CD4-positive, alpha-beta memory T cell (primary cell): ENCODE measurements around the gene GRM4. TPM values are rescaled to one million over a fixed set of nuclear protein-coding genes. Genes with fewer than 3 reads are reported as not detected.
A peak's percentile ranks its signal among the peaks of the same experiment; 100 is the strongest.

Experiments
- CTCF ChIA-PET: fragments of 350-600 bp; sonication (Branson Sonifier 250); formaldehyde crosslinking; loops from one replicate; lab custom pipeline; 2021; ENCODE audit warnings: inconsistent platforms; ENCODE audit not compliant: partially characterized antibody; lab: Charles Lee
- POLR2A ChIA-PET: fragments of 350-600 bp; sonication (Branson Sonifier 250); formaldehyde crosslinking; loops from one replicate; lab custom pipeline; 2021; ENCODE audit not compliant: partially characterized antibody; lab: Charles Lee
- DNase-seq, 5 donors: peaks; one replicate each; pipeline versions ENCODE4 v3.0.0 to v3.0.0-alpha.2; 2020 to 2022; ENCODE audit warnings: mixed read lengths in 1 of 5
- H3K27ac ChIP-seq: one replicate; pipeline ENCODE4 v1.7.0; 2013; ENCODE audit warnings: low read depth, low read length
- H3K27me3 ChIP-seq: 2 replicates; pipeline ENCODE4 v1.7.0; 2013; ENCODE audit warnings: mild to moderate bottlenecking, low read length, moderate library complexity; ENCODE audit not compliant: insufficient read depth
- H3K36me3 ChIP-seq: 2 replicates; pipeline ENCODE4 v1.7.0; 2013; ENCODE audit warnings: mild to moderate bottlenecking, low read length, moderate library complexity; ENCODE audit not compliant: insufficient read depth
- H3K4me1 ChIP-seq: 2 replicates; pipeline ENCODE4 v1.7.0; 2013; ENCODE audit warnings: mild to moderate bottlenecking, low read length, moderate library complexity; ENCODE audit not compliant: insufficient read depth
- H3K4me3 ChIP-seq, 2 donors: one replicate each; pipeline ENCODE4 v1.7.0; 2013; ENCODE audit warnings: low read length in 2 of 2, mild to moderate bottlenecking in 1 of 2
- H3K9me3 ChIP-seq, 2 donors: one replicate each; pipeline ENCODE4 v1.7.0; 2013; ENCODE audit warnings: low read length in 2 of 2, control low read depth in 1 of 2; ENCODE audit not compliant: control insufficient read depth in 1 of 2
- H3K27ac Mint-ChIP-seq, 7 donors: one replicate each; pipeline ENCODE4 v1.8.0; 2020 to 2021; ENCODE audit warnings: mixed read lengths in 7 of 7, mild to moderate bottlenecking in 6 of 7, inconsistent platforms in 3 of 7, moderate library complexity in 3 of 7
- H3K27me3 Mint-ChIP-seq, 2 donors: one replicate each; pipeline ENCODE4 v1.8.0; 2020 to 2021; ENCODE audit warnings: mixed read lengths in 2 of 2
- H3K36me3 Mint-ChIP-seq, 2 donors: one replicate each; pipeline ENCODE4 v1.8.0; 2020 to 2021; ENCODE audit warnings: mixed read lengths in 2 of 2, inconsistent platforms in 1 of 2, mild to moderate bottlenecking in 1 of 2
- H3K4me1 Mint-ChIP-seq, 4 donors: one replicate each; pipeline ENCODE4 v1.8.0; 2020 to 2021; ENCODE audit warnings: mixed read lengths in 4 of 4, mild to moderate bottlenecking in 1 of 4
- H3K4me3 Mint-ChIP-seq, 8 donors: one replicate each; pipeline ENCODE4 v1.8.0; 2020 to 2021; ENCODE audit warnings: mixed read lengths in 8 of 8, mild to moderate bottlenecking in 7 of 8, moderate library complexity in 6 of 8, inconsistent platforms in 3 of 8
- H3K9me3 Mint-ChIP-seq, 8 donors: one replicate each; pipeline ENCODE4 v1.8.0; 2020 to 2021; ENCODE audit warnings: mixed read lengths in 8 of 8, mild to moderate bottlenecking in 5 of 8, inconsistent platforms in 3 of 8, moderate library complexity in 1 of 8
- intact Hi-C: fragments of 100-400 bp; cut with micrococcal nuclease; formaldehyde crosslinking; loops from one replicate; pipeline ENCODE4 v1.15.1; 2023
- polyA plus RNA-seq, 2 donors: library from polyadenylated mRNA; unstranded; fragments of 300-500 nt; fragmentation: Illumina TruSeq; gene quantifications; one replicate each; pipeline ENCODE4 v1.2.3, GENCODE V29; 2021
- total RNA-seq, 2 experiments: library from RNA; stranded (reverse); gene quantifications; one replicate each; pipeline ENCODE4 v1.2.3, GENCODE V29; 2021

Gene GRM4
- total and polyA plus RNA-seq, 4 experiments from 2014 or later, result 0.09 TPM; not detected in 3

GRCh38 chr6:34172961-34173775 lies 27.3 kb upstream of the GRM4 start:
- H3K4me1 ChIP-seq, result no peaks in the 10 kb centered on the region
- intact Hi-C loops, result no loop called here
- DNase-seq, result no peak
- ChIA-PET CTCF (interaction anchor here (2.9 kb wide), 1 partner anchor 10 kb away, joined by 14 read pairs; no protein-coding TSS in a partner anchor), POLR2A (no interaction called here)
- H3K4me3 ChIP-seq, result no peak overlapping the region
- no peaks in the 10 kb centered on the region for H3K27me3 ChIP-seq
- no peaks in the 10 kb centered on the region for H3K36me3 ChIP-seq
- no peaks in the 10 kb centered on the region for H3K9me3 ChIP-seq
- Mint-ChIP-seq H3K36me3 (no peaks in the 10 kb centered on the region), H3K27me3 (no peaks in the 10 kb centered on the region), H3K9me3 (no peaks in the 10 kb centered on the region), H3K4me3 (no peak overlapping the region), H3K27ac (no peak overlapping the region), H3K4me1 (peaks cover 3 to 7% (median 5%) of the 10 kb centered on the region in 4 donors)
- no peak overlapping the region for H3K27ac ChIP-seq

GRCh38 chr6:34170346-34170745 lies 24.5 kb upstream of the GRM4 start:
- intact Hi-C loops, result no loop called here
- CTCF ChIA-PET, result interaction anchor here (1.0 to 2.3 kb wide), 2 partner anchors 20 to 26 kb away, joined by 3 to 5 read pairs; no protein-coding TSS in a partner anchor
- peaks cover 3 to 7% (median 5%) of the 10 kb centered on the region in 4 donors for H3K4me1 Mint-ChIP-seq
- Histone ChIP-seq H3K27me3 (no peaks in the 10 kb centered on the region), H3K4me1 (no peaks in the 10 kb centered on the region), H3K27ac (no peak overlapping the region), H3K9me3 (no peaks in the 10 kb centered on the region), H3K36me3 (no peaks in the 10 kb centered on the region), H3K4me3 (no peak overlapping the region)
- no peaks in the 10 kb centered on the region for H3K27me3 Mint-ChIP-seq
- peak overlapping the region in 2 of 7 donors; percentile 53 to 70 for H3K27ac Mint-ChIP-seq
- no peaks in the 10 kb centered on the region for H3K9me3 Mint-ChIP-seq
- no peak overlapping the region for H3K4me3 Mint-ChIP-seq
- DNase-seq, result no peak
- no peaks in the 10 kb centered on the region for H3K36me3 Mint-ChIP-seq
- POLR2A ChIA-PET, result interaction anchor here (1.0 kb wide), 1 partner anchor 12 kb away, joined by 6 read pairs; no protein-coding TSS in a partner anchor

- Mint-ChIP-seq H3K4me3 (no peak overlapping the region), H3K4me1 (peaks cover 5 to 9% (median 5%) of the 10 kb centered on the region in 4 donors), H3K27me3 (no peaks in the 10 kb centered on the region), H3K36me3 (no peaks in the 10 kb centered on the region), H3K27ac (peak overlapping the region in 2 of 7 donors; percentile 53 to 70), H3K9me3 (no peaks in the 10 kb centered on the region)
- Histone ChIP-seq H3K4me3 (no peak overlapping the region), H3K36me3 (no peaks in the 10 kb centered on the region), H3K27ac (no peak overlapping the region), H3K27me3 (no peaks in the 10 kb centered on the region), H3K4me1 (no peaks in the 10 kb centered on the region), H3K9me3 (no peaks in the 10 kb centered on the region)
- no peak for DNase-seq
- intact Hi-C loops, result no loop called here
- ChIA-PET POLR2A (interaction anchor here (1.0 kb wide), 1 partner anchor 12 kb away, joined by 6 read pairs; no protein-coding TSS in a partner anchor), CTCF (interaction anchor here (1.0 to 2.3 kb wide), 2 partner anchors 20 to 26 kb away, joined by 3 to 5 read pairs; no protein-coding TSS in a partner anchor)
These were observed 24.0 kb upstream of the GRM4 start for GRCh38 chr6:34169897-34170296.

GRCh38 chr6:34161857-34162515 lies 16.1 kb upstream of the GRM4 start:
- Mint-ChIP-seq H3K4me1 (peaks cover 0 to 8% (median 4%) of the 10 kb centered on the region in 4 donors), H3K27ac (peak overlapping the region in 1 of 7 donors; percentile 66), H3K27me3 (no peaks in the 10 kb centered on the region), H3K9me3 (peaks cover 0 to 21% (median 8%) of the 10 kb centered on the region in 8 donors), H3K36me3 (no peaks in the 10 kb centered on the region), H3K4me3 (peak overlapping the region in 1 of 8 donors; percentile 7)
- CTCF ChIA-PET, result interaction anchor here (0.8 to 3.3 kb wide), 11 partner anchors 8 to 978 kb away, joined by 3 to 54 read pairs (median 14); partner anchors contain the start of gene SMIM29
- H3K9me3 ChIP-seq, result no peaks in the 10 kb centered on the region
- intact Hi-C loops, result loop anchor here (2.0 to 5.0 kb wide), 3 partner anchors 85 to 980 kb away; partner anchors contain the start of genes NUDT3, SMIM29 and TCP11
- no peak for DNase-seq
- POLR2A ChIA-PET, result no interaction called here
- no peaks in the 10 kb centered on the region for H3K36me3 ChIP-seq
- no peak overlapping the region for H3K4me3 ChIP-seq
- H3K27me3 ChIP-seq, result no peaks in the 10 kb centered on the region
- peaks cover 4% of the 10 kb centered on the region for H3K4me1 ChIP-seq
- no peak overlapping the region for H3K27ac ChIP-seq

GRCh38 chr6:34159844-34160243 lies 14.0 kb upstream of the GRM4 start:
- no peak overlapping the region for H3K4me3 ChIP-seq
- intact Hi-C loops, result loop anchor here (5.0 kb wide), 2 partner anchors 87 to 982 kb away; partner anchors contain the start of genes SMIM29 and TCP11
- no peak overlapping the region for H3K4me3 Mint-ChIP-seq
- ChIA-PET CTCF (interaction anchor here (0.7 to 1.7 kb wide), 2 partner anchors 105 to 256 kb away, joined by 3 to 6 read pairs; no protein-coding TSS in a partner anchor), POLR2A (no interaction called here)
- no peaks in the 10 kb centered on the region for H3K36me3 Mint-ChIP-seq
- peaks cover 5% of the 10 kb centered on the region for H3K4me1 ChIP-seq
- H3K27ac ChIP-seq, result no peak overlapping the region
- H3K9me3 ChIP-seq, result no peaks in the 10 kb centered on the region
- H3K4me1 Mint-ChIP-seq, result peaks cover 0 to 5% (median 3%) of the 10 kb centered on the region in 4 donors
- no peaks in the 10 kb centered on the region for H3K27me3 ChIP-seq
- H3K9me3 Mint-ChIP-seq, result peaks cover 0 to 21% (median 8%) of the 10 kb centered on the region in 8 donors
- H3K27ac Mint-ChIP-seq, result no peak overlapping the region
- H3K36me3 ChIP-seq, result no peaks in the 10 kb centered on the region
- DNase-seq, result no peak
- H3K27me3 Mint-ChIP-seq, result no peaks in the 10 kb centered on the region

- Mint-ChIP-seq H3K4me1 (peaks cover 0 to 12% (median 4%) of the 10 kb centered on the region in 4 donors), H3K4me3 (no peak overlapping the region), H3K27ac (no peak overlapping the region), H3K27me3 (peaks cover 0 to 5% of the 10 kb centered on the region in 2 donors), H3K36me3 (no peaks in the 10 kb centered on the region), H3K9me3 (peaks cover 0 to 21% (median 8%) of the 10 kb centered on the region in 8 donors)
- Histone ChIP-seq H3K27ac (no peak overlapping the region), H3K4me3 (no peak overlapping the region), H3K36me3 (no peaks in the 10 kb centered on the region), H3K4me1 (peaks cover 13% of the 10 kb centered on the region), H3K9me3 (no peaks in the 10 kb centered on the region), H3K27me3 (peaks cover 7% of the 10 kb centered on the region)
- intact Hi-C loops, result no loop called here
- CTCF ChIA-PET, result interaction anchor here (0.7 to 1.7 kb wide), 5 partner anchors 12 to 257 kb away, joined by 3 to 6 read pairs (median 3); no protein-coding TSS in a partner anchor
- POLR2A ChIA-PET, result no interaction called here
- DNase-seq, result no peak
These were observed 13.0 kb upstream of the GRM4 start for GRCh38 chr6:34158876-34159275.
